ENCODE measurements around the gene MYEF2. TPM values are rescaled to one million over a fixed set of nuclear protein-coding genes. Genes with fewer than 3 reads are reported as not detected.

Gene MYEF2
- total RNA-seq, 1 donor from 2014 or later: 126 TPM

DNA sequence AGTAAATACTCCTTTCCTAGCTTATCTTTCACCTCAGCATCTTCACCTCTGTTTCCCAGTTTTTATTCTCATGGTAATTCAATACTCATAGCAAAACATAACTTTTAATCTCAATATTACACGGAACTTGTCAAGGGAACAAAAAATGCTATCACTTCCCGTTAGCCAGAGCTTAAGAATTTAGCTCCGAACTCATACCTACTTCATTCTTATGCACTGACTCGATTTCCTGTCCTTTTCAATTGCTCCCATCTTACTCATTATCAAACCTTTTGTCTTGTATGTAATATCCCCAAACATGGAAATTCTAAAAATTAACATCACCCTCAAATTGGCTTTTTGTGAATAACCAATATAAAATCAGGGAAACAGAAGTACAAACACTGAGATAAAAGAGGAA lies 28.2 kb downstream of the MYEF2 start:
- no peak overlapping the region for H3K4me3 Mint-ChIP-seq (ENCODE audit: low read depth)
- peaks cover 26% of the 10 kb centered on the region for H3K36me3 Mint-ChIP-seq (ENCODE audit: insufficient read depth)
- H3K27me3 Mint-ChIP-seq: no peaks in the 10 kb centered on the region
- no peaks in the 10 kb centered on the region for H3K9me3 Mint-ChIP-seq (ENCODE audit: low read depth)
- peaks cover 4% of the 10 kb centered on the region for H3K4me1 Mint-ChIP-seq (ENCODE audit: low read depth)
- no peak overlapping the region for H3K27ac Mint-ChIP-seq
- DNase-seq (ENCODE audit: low spot score, unreplicated experiment): no peak
- TF ChIP-seq, protein P1, sequence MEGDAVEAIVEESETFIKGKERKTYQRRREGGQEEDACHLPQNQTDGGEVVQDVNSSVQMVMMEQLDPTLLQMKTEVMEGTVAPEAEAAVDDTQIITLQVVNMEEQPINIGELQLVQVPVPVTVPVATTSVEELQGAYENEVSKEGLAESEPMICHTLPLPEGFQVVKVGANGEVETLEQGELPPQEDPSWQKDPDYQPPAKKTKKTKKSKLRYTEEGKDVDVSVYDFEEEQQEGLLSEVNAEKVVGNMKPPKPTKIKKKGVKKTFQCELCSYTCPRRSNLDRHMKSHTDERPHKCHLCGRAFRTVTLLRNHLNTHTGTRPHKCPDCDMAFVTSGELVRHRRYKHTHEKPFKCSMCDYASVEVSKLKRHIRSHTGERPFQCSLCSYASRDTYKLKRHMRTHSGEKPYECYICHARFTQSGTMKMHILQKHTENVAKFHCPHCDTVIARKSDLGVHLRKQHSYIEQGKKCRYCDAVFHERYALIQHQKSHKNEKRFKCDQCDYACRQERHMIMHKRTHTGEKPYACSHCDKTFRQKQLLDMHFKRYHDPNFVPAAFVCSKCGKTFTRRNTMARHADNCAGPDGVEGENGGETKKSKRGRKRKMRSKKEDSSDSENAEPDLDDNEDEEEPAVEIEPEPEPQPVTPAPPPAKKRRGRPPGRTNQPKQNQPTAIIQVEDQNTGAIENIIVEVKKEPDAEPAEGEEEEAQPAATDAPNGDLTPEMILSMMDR (IDR thresholded peaks at IDR 0.05; ENCODE audit: unreplicated experiment): no peak

DNA sequence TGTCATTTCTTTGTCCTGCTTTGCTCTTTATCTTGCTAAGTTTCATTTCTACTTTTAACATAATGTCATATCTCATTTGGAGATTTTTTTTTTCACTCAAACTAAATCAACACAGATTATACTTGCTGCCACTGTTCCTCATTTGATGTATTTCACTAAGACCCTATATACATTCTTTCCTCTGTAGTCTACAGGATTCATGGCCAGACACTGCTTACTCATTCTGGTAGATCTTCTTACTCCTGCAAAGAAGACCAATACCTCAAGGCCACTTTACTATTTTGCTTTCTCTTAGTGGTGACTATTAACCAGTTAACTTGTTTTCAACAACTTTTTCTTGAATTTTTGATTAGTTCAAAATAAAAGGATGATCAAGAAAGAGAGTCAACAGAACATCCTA lies 30.7 kb downstream of the MYEF2 start:
- peaks cover 3% of the 10 kb centered on the region for H3K4me1 Mint-ChIP-seq (ENCODE audit: low read depth)
- no peak overlapping the region for H3K27ac Mint-ChIP-seq
- DNase-seq (ENCODE audit: low spot score, unreplicated experiment): no peak
- TF ChIP-seq, protein P1 (IDR thresholded peaks at IDR 0.05; ENCODE audit: unreplicated experiment): no peak
- H3K27me3 Mint-ChIP-seq: no peaks in the 10 kb centered on the region
- no peak overlapping the region for H3K4me3 Mint-ChIP-seq (ENCODE audit: low read depth)
- peaks cover 24% of the 10 kb centered on the region for H3K36me3 Mint-ChIP-seq (ENCODE audit: insufficient read depth)
- no peaks in the 10 kb centered on the region for H3K9me3 Mint-ChIP-seq (ENCODE audit: low read depth)

DNA sequence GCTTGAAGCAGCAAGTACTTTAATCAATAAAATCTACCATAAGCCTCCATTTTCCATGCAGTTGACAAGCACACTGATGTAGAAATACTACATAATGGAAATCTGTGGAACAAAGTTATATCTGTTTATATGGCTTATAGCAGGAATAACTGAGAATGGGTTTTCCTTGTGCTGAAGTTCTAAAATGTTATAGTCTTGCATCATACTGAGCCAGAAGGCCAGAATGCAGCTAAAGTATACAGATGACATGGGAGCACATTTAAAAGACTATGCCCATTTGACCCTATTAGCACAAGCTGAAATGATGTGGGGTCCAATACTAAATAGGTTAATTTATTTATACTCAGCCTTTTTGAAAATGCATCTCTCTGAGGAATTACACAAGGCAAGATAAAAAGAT lies 32.2 kb downstream of the MYEF2 start:
- TF ChIP-seq, protein P1 (IDR thresholded peaks at IDR 0.05; ENCODE audit: unreplicated experiment): no peak
- Mint-ChIP-seq H3K4me1 (ENCODE audit: low read depth) (peaks cover 3% of the 10 kb centered on the region), H3K9me3 (ENCODE audit: low read depth) (no peaks in the 10 kb centered on the region), H3K36me3 (ENCODE audit: insufficient read depth) (peaks cover 22% of the 10 kb centered on the region), H3K27me3 (no peaks in the 10 kb centered on the region), H3K27ac (no peak overlapping the region), H3K4me3 (ENCODE audit: low read depth) (no peak overlapping the region)
- no peak for DNase-seq (ENCODE audit: low spot score, unreplicated experiment)

DNA sequence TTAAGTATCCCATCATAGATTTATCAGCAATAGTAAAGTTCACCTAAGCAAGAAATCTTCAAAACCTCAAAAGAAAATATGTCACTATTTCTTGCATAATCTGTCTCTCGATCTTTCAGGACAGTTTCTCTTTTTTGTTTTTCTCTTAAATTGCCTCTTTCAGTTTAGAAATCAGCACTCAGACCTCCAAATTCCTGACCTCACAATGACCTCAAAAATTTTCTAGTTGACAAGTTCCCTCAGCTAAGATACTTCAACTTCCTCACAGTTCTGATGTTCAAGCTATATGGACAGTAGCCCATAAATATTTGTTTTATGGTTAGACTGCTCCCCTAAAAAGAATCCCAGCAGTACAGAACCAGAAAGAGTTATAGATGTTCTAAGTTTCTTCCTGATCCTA lies 33.2 kb downstream of the MYEF2 start:
- Mint-ChIP-seq H3K4me1 (ENCODE audit: low read depth) (peaks cover 3% of the 10 kb centered on the region), H3K27ac (no peak overlapping the region), H3K9me3 (ENCODE audit: low read depth) (no peaks in the 10 kb centered on the region), H3K4me3 (ENCODE audit: low read depth) (no peak overlapping the region), H3K36me3 (ENCODE audit: insufficient read depth) (peaks cover 20% of the 10 kb centered on the region), H3K27me3 (no peaks in the 10 kb centered on the region)
- no peak for DNase-seq (ENCODE audit: low spot score, unreplicated experiment)
- TF ChIP-seq, protein P1 (IDR thresholded peaks at IDR 0.05; ENCODE audit: unreplicated experiment): no peak

DNA sequence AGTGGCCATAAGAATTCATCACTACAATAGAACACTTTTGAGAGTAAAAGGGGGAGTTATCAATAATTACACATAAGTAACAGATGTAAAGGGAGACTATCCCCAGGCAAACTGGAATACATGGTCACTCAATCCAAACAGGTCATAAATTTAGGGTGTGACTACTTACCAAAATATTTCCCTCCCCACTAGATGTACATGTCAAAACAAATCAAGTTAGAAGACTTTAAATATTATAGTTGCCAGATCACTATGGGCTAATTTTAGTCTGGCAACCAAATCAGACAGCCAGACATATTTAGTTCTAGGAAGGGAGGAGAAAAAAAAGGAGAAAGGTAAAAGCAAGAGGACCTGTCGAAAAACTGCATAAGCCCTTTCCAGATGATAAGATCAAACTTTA lies 34.2 kb downstream of the MYEF2 start:
- no peak for DNase-seq (ENCODE audit: low spot score, unreplicated experiment)
- TF ChIP-seq, protein P1 (IDR thresholded peaks at IDR 0.05; ENCODE audit: unreplicated experiment): no peak
- H3K27me3 Mint-ChIP-seq: no peaks in the 10 kb centered on the region
- H3K4me1 Mint-ChIP-seq (ENCODE audit: low read depth): peaks cover 3% of the 10 kb centered on the region
- H3K27ac Mint-ChIP-seq: no peak overlapping the region
- H3K9me3 Mint-ChIP-seq (ENCODE audit: low read depth): no peaks in the 10 kb centered on the region
- H3K36me3 Mint-ChIP-seq (ENCODE audit: insufficient read depth): peaks cover 15% of the 10 kb centered on the region
- no peak overlapping the region for H3K4me3 Mint-ChIP-seq (ENCODE audit: low read depth)

Measured in progenitor cell of endocrine pancreas (in vitro differentiated cells).